Prostate gland (tissue), 2 donors: ENCODE results near the gene GPR176. TPM values are rescaled to one million over a fixed set of nuclear protein-coding genes. Genes with fewer than 3 reads are reported as not detected.

Experiments
- DNase-seq: peaks from one replicate; pipeline ENCODE4 v3.0.0-alpha.2; 2019; ENCODE audit warnings: low spot score
- H3K27ac ChIP-seq, 2 donors: fragments of 200-600 bp; sonication (generic); 2 replicates each; pipeline ENCODE4 v1.5.1; 2017 to 2019
- H3K27me3 ChIP-seq: fragments of 200-600 bp; sonication (generic); replicated peaks from 2 replicates; pipeline ENCODE4 v1.5.1; 2019; ENCODE audit not compliant: insufficient read depth
- H3K36me3 ChIP-seq, 2 donors: fragments of 200-600 bp; sonication (generic); 1 replicate in 1 of 2; 2 replicates in 1 of 2; pipeline versions ENCODE4 v1.5.1 to v1.8.1; 2017 to 2019
- H3K4me1 ChIP-seq: fragments of 200-600 bp; sonication (generic); replicated peaks from 2 replicates; pipeline ENCODE4 v1.5.1; 2019
- H3K4me3 ChIP-seq, 2 donors: fragments of 200-600 bp; sonication (generic); 2 replicates each; pipeline ENCODE4 v1.5.1; 2017 to 2019
- H3K9me3 ChIP-seq: fragments of 200-600 bp; sonication (generic); 2 replicates; pipeline ENCODE4 v1.5.1; 2017
- CTCF ChIP-seq, 4 experiments: fragments of 200-600 bp in 2 of 4; fragments of 450-650 bp in 2 of 4; sonication (generic) in 2 of 4; IDR thresholded peaks; 1 replicate in 3 of 4; 2 replicates in 1 of 4; pipeline ENCODE4 v1.5.1; 2016 to 2019; ENCODE audit warnings: antibody characterized with exemption in 4 of 4, mild to moderate bottlenecking in 2 of 4, moderate library complexity in 2 of 4
- POLR2A ChIP-seq: fragments of 450-650 bp; IDR thresholded peaks from one replicate; pipeline ENCODE4 v1.6.1; 2016; ENCODE audit warnings: antibody characterized with exemption, mild to moderate bottlenecking
- POLR2AphosphoS5 ChIP-seq: sonication (generic); formaldehyde crosslinking; IDR thresholded peaks from one replicate; pipeline ENCODE4 v1.6.1; 2017; ENCODE audit warnings: antibody characterized with exemption
- WGBS: methylation state at CpG from one replicate; pipeline ENCODE4 v1.1.5; 2018; 5-methylcytosine and 5-hydroxymethylcytosine counted together
- intact Hi-C: fragments of 100-400 bp; cut with DNase I; formaldehyde crosslinking; loops from one replicate; pipeline ENCODE4 v1.14.2; 2022
- total RNA-seq, 2 donors: library from RNA; depleted of rRNA; stranded (reverse); fragments of >200 nt; gene quantifications; one replicate each; pipeline ENCODE4 v1.1.0, GENCODE V29; 2016

Gene GPR176
- total RNA-seq, 2 donors from 2014 or later, result 26.2 to 28.3 TPM

GRCh38 chr15:39808909-39809308 lies 111.2 kb downstream of the GPR176 start:
- no peaks in the 10 kb centered on the region for H3K4me1 ChIP-seq
- no peaks in the 10 kb centered on the region for H3K27me3 ChIP-seq
- WGBS, result 59% methylated on average over 3 of the region's 3 CpGs
- H3K27ac ChIP-seq, result no peak overlapping the region
- no peak overlapping the region for H3K4me3 ChIP-seq
- intact Hi-C loops, result no loop called here
- no peaks in the 10 kb centered on the region for H3K9me3 ChIP-seq
- DNase-seq, result no peak
- H3K36me3 ChIP-seq, result no peaks in the 10 kb centered on the region
- TF ChIP-seq POLR2A (no peak), CTCF (IDR thresholded peaks at IDR 0.05) (no peak)

- Histone ChIP-seq H3K27ac (no peak overlapping the region), H3K36me3 (no peaks in the 10 kb centered on the region), H3K9me3 (no peaks in the 10 kb centered on the region), H3K4me3 (no peak overlapping the region), H3K4me1 (no peaks in the 10 kb centered on the region), H3K27me3 (no peaks in the 10 kb centered on the region)
- TF ChIP-seq CTCF (IDR thresholded peaks at IDR 0.05) (no peak), POLR2AphosphoS5 (no peak), POLR2A (no peak)
- no peak for DNase-seq
- intact Hi-C loops, result no loop called here
- WGBS, result 85% methylated on average over 4 of the region's 4 CpGs
These were observed 112.3 kb downstream of the GPR176 start for GRCh38 chr15:39807791-39808190.

- peak; percentile 11 for TF ChIP-seq POLR2AphosphoS5
- TF ChIP-seq CTCF (IDR thresholded peaks at IDR 0.05), result no peak
- Histone ChIP-seq H3K4me3 (no peak overlapping the region), H3K36me3 (no peaks in the 10 kb centered on the region), H3K27ac (no peak overlapping the region), H3K27me3 (no peaks in the 10 kb centered on the region), H3K9me3 (no peaks in the 10 kb centered on the region), H3K4me1 (no peaks in the 10 kb centered on the region)
- no peak for DNase-seq
- intact Hi-C loops, result loop anchor here (5.0 kb wide), 1 partner anchor 68 kb away; no protein-coding TSS in a partner anchor
- WGBS, result 63% methylated on average over 2 of the region's 2 CpGs
These were observed 116.0 kb downstream of the GPR176 start for GRCh38 chr15:39804026-39804425.

GRCh38 chr15:39803016-39803415 lies 117.0 kb downstream of the GPR176 start:
- H3K27ac ChIP-seq, result no peak overlapping the region
- WGBS, result 88% methylated on average over 4 of the region's 4 CpGs
- no peaks in the 10 kb centered on the region for H3K4me1 ChIP-seq
- H3K9me3 ChIP-seq, result no peaks in the 10 kb centered on the region
- no peak overlapping the region for H3K4me3 ChIP-seq
- no peaks in the 10 kb centered on the region for H3K36me3 ChIP-seq
- DNase-seq, result no peak
- intact Hi-C loops, result loop anchor here (5.0 kb wide), 1 partner anchor 69 kb away; no protein-coding TSS in a partner anchor
- no peaks in the 10 kb centered on the region for H3K27me3 ChIP-seq
- TF ChIP-seq POLR2AphosphoS5, result no peak
- no peak for TF ChIP-seq CTCF (IDR thresholded peaks at IDR 0.05)
- no peak for TF ChIP-seq POLR2A

- intact Hi-C loops, result loop anchor here (5.0 kb wide), 1 partner anchor 71 kb away; no protein-coding TSS in a partner anchor
- DNase-seq, result no peak
- 83% methylated on average over 19 of the region's 19 CpGs for WGBS
These were observed 118.3 kb downstream of the GPR176 start for GRCh38 chr15:39801641-39802309.

More at GRCh38 chr15:39801641-39802309, 118.3 kb downstream of the GPR176 start:
- no peak for TF ChIP-seq POLR2AphosphoS5
- no peak for TF ChIP-seq POLR2A
- TF ChIP-seq CTCF (IDR thresholded peaks at IDR 0.05), result peak in 2 of 4 experiments; percentile 11 to 26
- no peak overlapping the region for H3K27ac ChIP-seq
- no peak overlapping the region for H3K4me3 ChIP-seq
- no peaks in the 10 kb centered on the region for H3K9me3 ChIP-seq
- no peaks in the 10 kb centered on the region for H3K36me3 ChIP-seq
- H3K27me3 ChIP-seq, result no peaks in the 10 kb centered on the region
- no peaks in the 10 kb centered on the region for H3K4me1 ChIP-seq
